Natural killer cell (primary cell): ENCODE measurements around the gene IL27RA. TPM values are rescaled to one million over a fixed set of nuclear protein-coding genes. Genes with fewer than 3 reads are reported as not detected.

Source experiments
- ATAC-seq, 3 donors: fragments of 150-1000 bp in 2 of 3; fragments of 200-7000 bp in 1 of 3; cut with Tn5 transposase; 1 replicate in 1 of 3; 2 replicates in 2 of 3; pipeline ENCODE4 v1.10.0; 2021; ENCODE audit warnings: mild to moderate bottlenecking in 2 of 3, moderate library complexity in 2 of 3
- DNase-seq, 2 donors: peaks; one replicate each; pipeline versions ENCODE4 v3.0.0 to v3.0.0-alpha.2; 2013 to 2021; ENCODE audit warnings: mixed read lengths in 1 of 2
- H3K27ac ChIP-seq: one replicate; pipeline ENCODE4 v1.5.1; 2013; ENCODE audit warnings: mild to moderate bottlenecking, low read length
- H3K27me3 ChIP-seq: one replicate; pipeline ENCODE4 v1.6.1; 2013; ENCODE audit warnings: low read length; ENCODE audit not compliant: control insufficient read depth, insufficient read depth
- H3K36me3 ChIP-seq: one replicate; pipeline ENCODE4 v1.6.1; 2013; ENCODE audit warnings: low read length; ENCODE audit not compliant: control insufficient read depth, insufficient read depth
- H3K4me1 ChIP-seq: one replicate; pipeline ENCODE4 v1.6.1; 2013; ENCODE audit warnings: low read length; ENCODE audit not compliant: control insufficient read depth, insufficient read depth
- H3K4me3 ChIP-seq: one replicate; pipeline ENCODE4 v1.5.1; 2013; ENCODE audit warnings: low read length
- H3K9me3 ChIP-seq: one replicate; pipeline ENCODE4 v1.6.1; 2013; ENCODE audit warnings: low read length; ENCODE audit not compliant: control insufficient read depth, insufficient read depth
- H3K27ac Mint-ChIP-seq, 2 donors: one replicate each; pipeline ENCODE4 v1.8.0; 2022; ENCODE audit warnings: mild to moderate bottlenecking in 2 of 2, mixed read lengths in 2 of 2, moderate library complexity in 1 of 2
- H3K27me3 Mint-ChIP-seq, 2 donors: one replicate each; pipeline ENCODE4 v1.8.0; 2022; ENCODE audit warnings: low read depth in 2 of 2, mixed read lengths in 2 of 2
- H3K36me3 Mint-ChIP-seq: one replicate; pipeline ENCODE4 v1.8.0; 2022; ENCODE audit warnings: mixed read lengths
- H3K4me1 Mint-ChIP-seq, 2 donors: one replicate each; pipeline ENCODE4 v1.8.0; 2022; ENCODE audit warnings: mixed read lengths in 2 of 2
- H3K4me3 Mint-ChIP-seq: one replicate; pipeline ENCODE4 v1.8.0; 2022; ENCODE audit warnings: mild to moderate bottlenecking, moderate library complexity, mixed read lengths
- H3K9me3 Mint-ChIP-seq, 2 donors: one replicate each; pipeline ENCODE4 v1.8.0; 2022; ENCODE audit warnings: mixed read lengths in 2 of 2
- WGBS: methylation state at CpG from one replicate; pipeline ENCODE4 v1.1.7; 2013; ENCODE audit warnings: missing lambda C conversion rate; ENCODE audit not compliant: insufficient coverage; 5-methylcytosine and 5-hydroxymethylcytosine counted together
- intact Hi-C: fragments of 100-400 bp; cut with micrococcal nuclease; formaldehyde crosslinking; loops from one replicate; pipeline ENCODE4 v1.14.2; 2022
- total RNA-seq, 4 donors: library from RNA; stranded (reverse); fragments of 120-200 nt in 1 of 4; gene quantifications; one replicate each; pipeline versions ENCODE4 v1.2.3 to v1.2.4, GENCODE V29; 2013 to 2022
- TF ChIP-seq, protein P1 (sequence below): fragments of 200-600 bp; IDR thresholded peaks from one replicate; pipeline ENCODE4 v1.8.0; 2022; ENCODE audit warnings: antibody characterized with exemption

The IL27RA gene
- total RNA-seq, 3 donors from 2014 or later (not counting 1 experiment from before 2014, with no cell fraction given): 38.4 to 61.1 (median 58.0) TPM

DNA sequence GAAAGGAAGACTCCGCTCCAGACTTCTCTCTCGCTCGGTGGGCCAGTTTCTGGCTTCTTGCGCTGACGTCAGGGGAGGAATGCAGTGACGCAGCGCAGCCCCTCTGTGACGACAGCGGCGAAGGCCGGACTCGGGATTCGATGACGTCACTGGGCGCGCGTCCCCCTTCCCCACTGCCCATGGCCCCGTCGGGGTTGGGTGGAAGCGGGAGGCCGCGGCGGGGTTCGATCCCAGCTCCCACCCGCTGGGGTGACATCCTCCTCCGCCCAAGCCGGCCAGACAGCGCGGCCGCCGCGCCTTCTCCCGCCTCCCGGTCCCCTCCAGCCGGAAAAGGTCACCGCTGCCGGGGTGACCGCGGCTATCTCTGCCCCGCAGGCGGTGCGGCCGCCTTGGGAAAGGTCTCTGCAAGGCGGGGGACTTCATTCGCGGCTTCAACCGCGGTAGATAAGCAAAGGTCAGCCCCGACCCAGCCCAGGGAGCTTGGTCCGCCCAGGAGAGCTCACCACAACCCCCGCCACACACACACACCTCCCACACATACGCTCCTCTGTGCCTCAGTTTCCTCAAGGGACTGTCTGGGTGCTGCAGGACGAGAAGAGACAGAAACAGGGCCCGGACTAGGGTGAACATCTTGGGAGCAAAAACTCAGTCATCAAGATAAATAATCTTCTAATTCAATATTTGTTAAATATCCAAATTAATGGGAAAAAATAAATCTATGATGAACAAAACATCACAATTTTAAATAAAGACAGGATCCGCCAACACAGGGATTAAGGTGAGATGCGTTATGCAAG, 24.6 kb upstream of the IL27RA start:
- peak; percentile 16 to 25 (median 18) for ATAC-seq

DNA sequence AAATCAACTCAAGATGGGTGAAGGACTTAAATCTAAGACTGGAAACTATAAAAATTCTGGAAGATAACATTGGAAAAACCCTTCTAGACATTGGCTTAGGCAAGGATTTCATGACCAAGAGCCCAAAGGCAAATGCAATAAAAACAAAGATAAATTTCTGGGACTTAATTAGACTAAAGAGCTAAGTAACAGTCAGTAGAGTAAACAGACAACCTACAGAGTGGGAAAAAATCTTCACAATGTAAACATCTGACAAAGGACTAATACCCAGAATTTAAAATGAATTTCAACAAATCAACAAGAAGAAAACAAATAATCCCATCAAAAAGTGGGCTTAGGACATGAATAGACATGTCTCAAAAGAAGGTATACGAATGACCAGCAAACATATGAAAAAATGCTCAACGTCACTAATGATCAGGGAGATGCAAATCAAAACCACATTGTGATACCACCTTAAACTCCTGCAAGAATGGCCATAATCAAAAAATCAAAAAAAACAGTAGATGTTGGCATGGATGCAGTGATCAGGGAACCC, 19.1 kb upstream of the IL27RA start:
- no peak for ATAC-seq
- Mint-ChIP-seq H3K36me3 (no peaks in the 10 kb centered on the region), H3K9me3 (no peaks in the 10 kb centered on the region), H3K27me3 (no peaks in the 10 kb centered on the region), H3K4me3 (peak overlapping the region; percentile 10), H3K27ac (no peak overlapping the region), H3K4me1 (peaks cover 6% of the 10 kb centered on the region in 2 donors)
- Histone ChIP-seq H3K9me3 (no peaks in the 10 kb centered on the region), H3K27ac (no peak overlapping the region), H3K36me3 (no peaks in the 10 kb centered on the region), H3K4me3 (no peak overlapping the region), H3K4me1 (peaks cover 14% of the 10 kb centered on the region), H3K27me3 (no peaks in the 10 kb centered on the region)
- WGBS: 62% methylated on average over 2 of the region's 2 CpGs
- TF ChIP-seq, protein P1, sequence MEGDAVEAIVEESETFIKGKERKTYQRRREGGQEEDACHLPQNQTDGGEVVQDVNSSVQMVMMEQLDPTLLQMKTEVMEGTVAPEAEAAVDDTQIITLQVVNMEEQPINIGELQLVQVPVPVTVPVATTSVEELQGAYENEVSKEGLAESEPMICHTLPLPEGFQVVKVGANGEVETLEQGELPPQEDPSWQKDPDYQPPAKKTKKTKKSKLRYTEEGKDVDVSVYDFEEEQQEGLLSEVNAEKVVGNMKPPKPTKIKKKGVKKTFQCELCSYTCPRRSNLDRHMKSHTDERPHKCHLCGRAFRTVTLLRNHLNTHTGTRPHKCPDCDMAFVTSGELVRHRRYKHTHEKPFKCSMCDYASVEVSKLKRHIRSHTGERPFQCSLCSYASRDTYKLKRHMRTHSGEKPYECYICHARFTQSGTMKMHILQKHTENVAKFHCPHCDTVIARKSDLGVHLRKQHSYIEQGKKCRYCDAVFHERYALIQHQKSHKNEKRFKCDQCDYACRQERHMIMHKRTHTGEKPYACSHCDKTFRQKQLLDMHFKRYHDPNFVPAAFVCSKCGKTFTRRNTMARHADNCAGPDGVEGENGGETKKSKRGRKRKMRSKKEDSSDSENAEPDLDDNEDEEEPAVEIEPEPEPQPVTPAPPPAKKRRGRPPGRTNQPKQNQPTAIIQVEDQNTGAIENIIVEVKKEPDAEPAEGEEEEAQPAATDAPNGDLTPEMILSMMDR: no peak
- intact Hi-C loops: no loop called here
- DNase-seq: no peak

More for the DNA sequence above, 24.6 kb upstream of the IL27RA start:
- peaks cover 40% of the 10 kb centered on the region for H3K4me1 ChIP-seq
- H3K36me3 ChIP-seq: no peaks in the 10 kb centered on the region
- peak overlapping the region; percentile 99 for H3K27ac ChIP-seq
- Mint-ChIP-seq H3K4me3 (peak overlapping the region; percentile 95), H3K9me3 (no peaks in the 10 kb centered on the region), H3K36me3 (no peaks in the 10 kb centered on the region), H3K27me3 (no peaks in the 10 kb centered on the region), H3K4me1 (peaks cover 32 to 40% of the 10 kb centered on the region in 2 donors), H3K27ac (peak overlapping the region; percentile 99)
- TF ChIP-seq, protein P1: no peak
- DNase-seq: no peak
- intact Hi-C loops: loop anchor here (1.0 to 5.0 kb wide), 4 partner anchors 21 to 74 kb away; partner anchors contain the start of gene DCAF15
- peak overlapping the region; percentile 77 for H3K4me3 ChIP-seq
- WGBS: under 1% methylated on average over 53 of the region's 56 CpGs
- no peaks in the 10 kb centered on the region for H3K27me3 ChIP-seq
- no peaks in the 10 kb centered on the region for H3K9me3 ChIP-seq

DNA sequence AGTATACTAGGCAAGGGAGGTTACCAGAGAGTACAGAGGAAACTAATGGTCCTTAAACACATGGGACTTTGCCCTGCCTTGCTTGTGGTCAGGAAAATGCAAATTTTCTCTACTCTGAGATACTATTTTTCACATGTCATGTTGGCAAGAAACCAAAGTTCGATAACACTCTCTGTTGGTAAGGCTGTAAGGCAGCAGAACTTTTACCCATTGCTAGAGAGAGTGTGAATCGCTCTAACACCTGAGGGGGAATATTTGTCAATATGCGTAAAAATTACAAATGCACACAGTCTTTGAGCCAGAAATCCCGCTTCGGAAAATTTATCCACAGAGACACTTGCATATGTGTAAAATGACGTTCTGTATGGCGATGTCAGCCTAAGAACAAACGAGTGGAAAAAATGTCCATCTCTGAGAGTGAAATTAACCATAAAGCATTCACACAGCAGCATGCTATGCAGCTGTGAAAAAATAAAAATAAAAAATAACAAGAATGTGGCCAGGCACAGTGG, 16.0 kb upstream of the IL27RA start:
- Histone ChIP-seq H3K36me3 (no peaks in the 10 kb centered on the region), H3K4me1 (peaks cover 17% of the 10 kb centered on the region), H3K27ac (peak overlapping the region; percentile 31), H3K9me3 (no peaks in the 10 kb centered on the region), H3K4me3 (no peak overlapping the region), H3K27me3 (no peaks in the 10 kb centered on the region)
- Mint-ChIP-seq H3K36me3 (no peaks in the 10 kb centered on the region), H3K4me1 (peaks cover 6% of the 10 kb centered on the region in 2 donors), H3K27ac (peak overlapping the region; percentile 81 to 82), H3K4me3 (peak overlapping the region; percentile 33), H3K9me3 (no peaks in the 10 kb centered on the region), H3K27me3 (no peaks in the 10 kb centered on the region)
- intact Hi-C loops: no loop called here
- ATAC-seq (peak; percentile 72 to 88 (median 85)), DNase-seq (no peak)
- WGBS: 55% methylated on average over 8 of the region's 8 CpGs
- TF ChIP-seq, protein P1: no peak
